Sigmoid colon (tissue), 3 donors: ENCODE data around the gene TPX2.

Experiments used
- POLR2A ChIP-seq, 2 donors: fragments of 450-650 bp; IDR thresholded peaks; one replicate each; pipeline ENCODE4 v1.6.1; 2016; ENCODE audit warnings: antibody characterized with exemption in 2 of 2, mild to moderate bottlenecking in 2 of 2, moderate library complexity in 2 of 2
- TF ChIP-seq, protein P1 (sequence below), 4 experiments: fragments of 450-650 bp in 3 of 4; fragments of 200-600 bp in 1 of 4; IDR thresholded peaks; one replicate each; pipeline ENCODE4 v1.5.1; 2016 to 2019; ENCODE audit warnings: antibody characterized with exemption in 4 of 4, mild to moderate bottlenecking in 3 of 4, moderate library complexity in 2 of 4

GRCh38 chr20:31723319-31724078, 15.6 kb upstream of the TPX2 start:
- TF ChIP-seq, protein P1, sequence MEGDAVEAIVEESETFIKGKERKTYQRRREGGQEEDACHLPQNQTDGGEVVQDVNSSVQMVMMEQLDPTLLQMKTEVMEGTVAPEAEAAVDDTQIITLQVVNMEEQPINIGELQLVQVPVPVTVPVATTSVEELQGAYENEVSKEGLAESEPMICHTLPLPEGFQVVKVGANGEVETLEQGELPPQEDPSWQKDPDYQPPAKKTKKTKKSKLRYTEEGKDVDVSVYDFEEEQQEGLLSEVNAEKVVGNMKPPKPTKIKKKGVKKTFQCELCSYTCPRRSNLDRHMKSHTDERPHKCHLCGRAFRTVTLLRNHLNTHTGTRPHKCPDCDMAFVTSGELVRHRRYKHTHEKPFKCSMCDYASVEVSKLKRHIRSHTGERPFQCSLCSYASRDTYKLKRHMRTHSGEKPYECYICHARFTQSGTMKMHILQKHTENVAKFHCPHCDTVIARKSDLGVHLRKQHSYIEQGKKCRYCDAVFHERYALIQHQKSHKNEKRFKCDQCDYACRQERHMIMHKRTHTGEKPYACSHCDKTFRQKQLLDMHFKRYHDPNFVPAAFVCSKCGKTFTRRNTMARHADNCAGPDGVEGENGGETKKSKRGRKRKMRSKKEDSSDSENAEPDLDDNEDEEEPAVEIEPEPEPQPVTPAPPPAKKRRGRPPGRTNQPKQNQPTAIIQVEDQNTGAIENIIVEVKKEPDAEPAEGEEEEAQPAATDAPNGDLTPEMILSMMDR (IDR thresholded peaks at IDR 0.05) = peak; percentile 91 to 99 (median 94)
- TF ChIP-seq POLR2A (IDR thresholded peaks at IDR 0.05) = peak; percentile 57 to 68
